Measurements from ENCODE around the gene TANC2. TPM values are rescaled to one million over a fixed set of nuclear protein-coding genes. Genes with fewer than 3 reads are reported as not detected.

The TANC2 gene
- total RNA-seq, 2 experiments from 2014 or later, result 5.0 to 6.6 TPM

GRCh38 chr17:63001689-63002394, 35.8 kb downstream of the TANC2 start:
- DNase-seq, result no peak
- no peak for ATAC-seq
- Mint-ChIP-seq H3K36me3 (ENCODE audit: low read depth) (peaks cover 3% of the 10 kb centered on the region), H3K27me3 (no peaks in the 10 kb centered on the region), H3K9me3 (ENCODE audit: low read depth) (peaks cover 4% of the 10 kb centered on the region), H3K4me3 (no peak overlapping the region), H3K4me1 (peaks cover 9% of the 10 kb centered on the region), H3K27ac (no peak overlapping the region)
- intact Hi-C loops (cut with DNase I, micrococcal nuclease), result no loop called here
- ChIA-PET POLR2A (no interaction called here), CTCF (interaction anchor here (0.6 to 1.1 kb wide), 2 partner anchors 80 to 179 kb away, joined by 3 to 4 read pairs; no protein-coding TSS in a partner anchor)

- ATAC-seq (no peak), DNase-seq (no peak)
- no peaks in the 10 kb centered on the region for H3K27me3 Mint-ChIP-seq
- H3K36me3 Mint-ChIP-seq (ENCODE audit: low read depth), result peaks cover 3% of the 10 kb centered on the region
- CTCF ChIA-PET, result interaction anchor here (1.1 kb wide), 1 partner anchor 79 kb away, joined by 3 read pairs; no protein-coding TSS in a partner anchor
- peaks cover 9% of the 10 kb centered on the region for H3K4me1 Mint-ChIP-seq
- H3K9me3 Mint-ChIP-seq (ENCODE audit: low read depth), result peaks cover 4% of the 10 kb centered on the region
- H3K27ac Mint-ChIP-seq, result no peak overlapping the region
- POLR2A ChIA-PET, result no interaction called here
- intact Hi-C loops (cut with DNase I, micrococcal nuclease), result no loop called here
- H3K4me3 Mint-ChIP-seq, result no peak overlapping the region
Observed at GRCh38 chr17:63002625-63003024, 36.6 kb downstream of the TANC2 start.

- Mint-ChIP-seq H3K36me3 (ENCODE audit: low read depth) (peaks cover 10% of the 10 kb centered on the region), H3K4me1 (no peaks in the 10 kb centered on the region), H3K9me3 (ENCODE audit: low read depth) (peaks cover 5% of the 10 kb centered on the region), H3K4me3 (no peak overlapping the region), H3K27ac (no peak overlapping the region), H3K27me3 (no peaks in the 10 kb centered on the region)
- ChIA-PET POLR2A (interaction anchor here (0.6 kb wide), 1 partner anchor 493 kb away, joined by 3 read pairs; no protein-coding TSS in a partner anchor), CTCF (no interaction called here)
- intact Hi-C loops (cut with DNase I, micrococcal nuclease), result no loop called here
- no peak for DNase-seq
- ATAC-seq, result no peak
Observed at GRCh38 chr17:63015824-63016223, 49.8 kb downstream of the TANC2 start.

Small RNA genes lying within 50 kb of the gene (microRNA-seq; reads per million reads assigned to microRNA genes)
- not detected for gene MIR633 (ENCODE audit: borderline replicate concordance)

Other genes starting within 250 kb of the TANC2 start
- gene MARCHF10, start 157.9 kb upstream of the TANC2 start, total RNA-seq, result not detected

All from activated CD4-positive, alpha-beta T cell treated with anti-CD3 and anti-CD28 coated beads for 36 hours (primary cell).